GM19193 (cell line): ENCODE results near the gene SLC13A3.

Experiments
- POLR2A ChIP-seq: IDR thresholded peaks from 4 replicates; pipeline ENCODE4 v1.6.1; 2011; ENCODE audit not compliant: insufficient read depth, insufficient read length; ENCODE audit errors: extremely low read depth

SLC13A3 gene

GRCh38 chr20:46575394-46575793, 75.9 kb downstream of the SLC13A3 start:
- TF ChIP-seq POLR2A, result no peak

- TF ChIP-seq POLR2A, result no peak
Measured at GRCh38 chr20:46573788-46574584, 77.3 kb downstream of the SLC13A3 start.

- no peak for TF ChIP-seq POLR2A
Measured at GRCh38 chr20:46573234-46573633, 78.0 kb downstream of the SLC13A3 start.

GRCh38 chr20:46572790-46573189, 78.5 kb downstream of the SLC13A3 start:
- no peak for TF ChIP-seq POLR2A

GRCh38 chr20:46572153-46572552, 79.1 kb downstream of the SLC13A3 start:
- TF ChIP-seq POLR2A, result no peak

- TF ChIP-seq POLR2A, result no peak
Measured at GRCh38 chr20:46571418-46571817, 79.8 kb downstream of the SLC13A3 start.

- no peak for TF ChIP-seq POLR2A
Measured at GRCh38 chr20:46570956-46571355, 80.3 kb downstream of the SLC13A3 start.

GRCh38 chr20:46569961-46570360, 81.3 kb downstream of the SLC13A3 start:
- TF ChIP-seq POLR2A, result no peak

GRCh38 chr20:46568570-46569129, 82.6 kb downstream of the SLC13A3 start:
- TF ChIP-seq POLR2A, result no peak

GRCh38 chr20:46566125-46566524, 85.1 kb downstream of the SLC13A3 start:
- TF ChIP-seq POLR2A, result no peak

GRCh38 chr20:46564241-46564957, 86.9 kb downstream of the SLC13A3 start:
- TF ChIP-seq POLR2A, result no peak

GRCh38 chr20:46563860-46564221, 87.4 kb downstream of the SLC13A3 start:
- TF ChIP-seq POLR2A, result no peak

GRCh38 chr20:46563170-46563859, 87.9 kb downstream of the SLC13A3 start:
- TF ChIP-seq POLR2A, result no peak

GRCh38 chr20:46562373-46563169, 88.7 kb downstream of the SLC13A3 start:
- TF ChIP-seq POLR2A, result no peak
